Small intestine (tissue), 7 donors: ENCODE results near the gene PGM3. TPM values are rescaled to one million over a fixed set of nuclear protein-coding genes. Genes with fewer than 3 reads are reported as not detected.
A peak's percentile ranks its signal among the peaks of the same experiment; 100 is the strongest.

ENCODE experiments used
- DNase-seq, 2 donors: peaks; one replicate each; pipeline versions ENCODE4 v3.0.0 to v3.0.0-alpha.2; 2013
- FAIRE-seq: peaks from 2 replicates; lab custom pipeline; 2012; peaks lifted over from hg19 to GRCh38; lab: Jason Lieb, UNC
- H3K27ac ChIP-seq, 3 donors: one replicate each; pipeline ENCODE4 v1.5.1; 2013; ENCODE audit warnings: low read length in 2 of 3, mild to moderate bottlenecking in 2 of 3, control low read depth in 1 of 3, inconsistent platforms in 1 of 3, low read depth in 1 of 3, moderate library complexity in 1 of 3
- H3K27me3 ChIP-seq, 3 donors: one replicate each; pipeline ENCODE4 v1.6.1; 2013; ENCODE audit warnings: low read length in 3 of 3, inconsistent platforms in 1 of 3; ENCODE audit not compliant: control insufficient read depth in 3 of 3, insufficient read depth in 3 of 3
- H3K36me3 ChIP-seq, 3 donors: one replicate each; pipeline ENCODE4 v1.6.1; 2013; ENCODE audit warnings: low read length in 3 of 3, inconsistent platforms in 1 of 3, low read depth in 1 of 3, mild to moderate bottlenecking in 1 of 3, moderate library complexity in 1 of 3; ENCODE audit not compliant: control insufficient read depth in 3 of 3, insufficient read depth in 2 of 3
- H3K4me1 ChIP-seq, 3 donors: one replicate each; pipeline ENCODE4 v1.6.1; 2013; ENCODE audit warnings: low read length in 2 of 3, inconsistent platforms in 1 of 3, low read depth in 1 of 3, mild to moderate bottlenecking in 1 of 3, moderate library complexity in 1 of 3; ENCODE audit not compliant: control insufficient read depth in 3 of 3, insufficient read depth in 2 of 3
- H3K4me3 ChIP-seq, 3 donors: one replicate each; pipeline ENCODE4 v1.5.1; 2013; ENCODE audit warnings: low read length in 3 of 3, control low read depth in 1 of 3, inconsistent platforms in 1 of 3, low read depth in 1 of 3, mild to moderate bottlenecking in 1 of 3, moderate library complexity in 1 of 3
- H3K9me3 ChIP-seq, 2 donors: one replicate each; pipeline ENCODE4 v1.6.1; 2013; ENCODE audit warnings: low read depth in 1 of 2, low read length in 1 of 2; ENCODE audit not compliant: control insufficient read depth in 2 of 2, insufficient read depth in 1 of 2
- WGBS, 3 donors: extraction: QIAGEN DNeasy Blood & Tissue Kit; methylation state at CpG; one replicate each; pipeline ENCODE4 v1.1.7; 2013; 5-methylcytosine and 5-hydroxymethylcytosine counted together
- polyA plus RNA-seq, 4 donors: library from polyadenylated mRNA; stranded (reverse) in 3 of 4; unstranded in 1 of 4; fragments of 200-250 nt in 3 of 4; fragments of 120-200 nt in 1 of 4; gene quantifications; one replicate each; pipeline versions ENCODE4 v1.2.1 to v1.2.3, GENCODE V29; 2013
- donor health status: healthy with polysubstance abuse.
- donor health status: control.
- donor health status: control.
- donor health status: Bipolar disorder and iron deficiency.
- donor health status: healthy.

PGM3 gene
- polyA plus RNA-seq, 4 donors = 7.3 to 87.7 (median 11.6) TPM

DNA sequence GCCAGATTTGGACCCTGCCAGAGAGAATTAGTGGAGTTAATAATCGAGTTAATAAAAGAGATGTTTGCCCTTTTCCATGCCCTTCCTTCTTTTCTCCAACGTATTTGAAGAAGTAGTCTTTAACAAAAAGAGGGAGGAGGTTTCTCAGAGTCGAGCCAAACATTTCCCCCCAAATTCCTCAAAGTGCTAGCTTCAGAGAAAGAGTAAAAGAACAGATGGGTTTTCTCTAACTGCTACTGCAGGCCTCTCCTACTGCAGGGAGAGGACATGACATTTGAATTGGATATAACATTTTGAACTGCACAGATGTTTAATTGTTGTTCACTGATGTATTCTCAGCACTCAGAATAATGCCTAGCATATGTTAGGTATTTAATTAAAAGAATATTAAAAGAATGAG, 25.6 kb upstream of the PGM3 start:
- Histone ChIP-seq H3K27me3 (no peaks in the 10 kb centered on the region), H3K27ac (no peak overlapping the region), H3K9me3 (no peaks in the 10 kb centered on the region), H3K4me1 (no peaks in the 10 kb centered on the region), H3K36me3 (peaks cover 0 to 3% (median 0%) of the 10 kb centered on the region in 3 donors), H3K4me3 (no peak overlapping the region)
- 49 to 64% (median 61%) methylated on average over 3 of the region's 3 CpGs for WGBS, 3 donors
- FAIRE-seq (no peak), DNase-seq (no peak)

GRCh38 chr6:83216806-83217205, 23.7 kb upstream of the PGM3 start:
- H3K27me3 ChIP-seq = no peaks in the 10 kb centered on the region
- H3K4me1 ChIP-seq = no peaks in the 10 kb centered on the region
- no peak overlapping the region for H3K27ac ChIP-seq
- H3K4me3 ChIP-seq = no peak overlapping the region
- no peaks in the 10 kb centered on the region for H3K9me3 ChIP-seq
- H3K36me3 ChIP-seq = peaks cover 0 to 4% (median 0%) of the 10 kb centered on the region in 3 donors
- FAIRE-seq = no peak
- no peak for DNase-seq

DNA sequence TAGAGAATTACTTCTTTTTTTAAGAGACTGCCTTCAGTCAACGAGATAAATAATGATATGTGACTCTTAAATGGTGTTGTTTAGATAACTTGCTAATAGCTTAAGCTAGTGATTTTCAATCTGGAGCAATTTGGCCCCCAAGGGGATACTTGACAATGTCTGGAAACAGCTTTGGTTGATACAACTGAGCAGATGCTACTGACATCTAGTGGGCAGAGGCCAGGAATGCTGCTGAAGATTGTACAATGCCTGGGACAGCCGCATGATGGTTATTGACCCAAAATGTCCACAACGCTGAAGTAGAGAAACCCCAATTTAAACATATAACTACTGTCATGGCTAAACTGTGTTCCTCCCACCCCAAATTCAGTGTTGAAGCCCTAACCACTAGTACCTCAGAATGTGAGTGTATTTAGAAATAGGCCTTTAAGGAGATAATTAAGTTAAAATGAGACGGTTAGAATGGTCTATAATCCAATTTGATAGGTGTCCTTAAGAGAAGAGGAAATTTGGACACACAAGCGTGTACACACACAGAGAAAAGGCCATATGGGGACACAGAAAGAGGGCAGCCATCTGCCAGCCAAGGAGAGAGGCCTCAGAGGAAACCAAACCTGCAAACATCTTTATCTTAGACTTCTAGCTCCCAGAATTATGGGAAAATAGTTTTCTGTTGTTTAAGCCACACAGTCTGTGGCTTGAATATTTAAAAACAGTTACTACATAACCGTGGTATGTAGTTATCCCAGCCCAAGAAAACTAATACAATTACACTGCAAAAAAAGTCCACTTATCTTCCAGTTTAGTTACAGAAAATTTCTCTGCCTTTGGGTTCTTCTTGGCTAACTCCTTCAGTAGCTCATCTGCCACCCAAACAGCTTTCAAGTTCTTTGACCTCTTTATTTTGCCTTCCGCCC, 22.3 kb upstream of the PGM3 start:
- FAIRE-seq (no peak), DNase-seq (peak; percentile 55 to 77)
- Histone ChIP-seq H3K4me3 (no peak overlapping the region), H3K9me3 (no peaks in the 10 kb centered on the region), H3K27ac (no peak overlapping the region), H3K27me3 (no peaks in the 10 kb centered on the region), H3K36me3 (peaks cover 0 to 7% (median 0%) of the 10 kb centered on the region in 3 donors), H3K4me1 (no peaks in the 10 kb centered on the region)
- 26 to 29% (median 29%) methylated on average over 7 of the region's 7 CpGs for WGBS, 3 donors

DNA sequence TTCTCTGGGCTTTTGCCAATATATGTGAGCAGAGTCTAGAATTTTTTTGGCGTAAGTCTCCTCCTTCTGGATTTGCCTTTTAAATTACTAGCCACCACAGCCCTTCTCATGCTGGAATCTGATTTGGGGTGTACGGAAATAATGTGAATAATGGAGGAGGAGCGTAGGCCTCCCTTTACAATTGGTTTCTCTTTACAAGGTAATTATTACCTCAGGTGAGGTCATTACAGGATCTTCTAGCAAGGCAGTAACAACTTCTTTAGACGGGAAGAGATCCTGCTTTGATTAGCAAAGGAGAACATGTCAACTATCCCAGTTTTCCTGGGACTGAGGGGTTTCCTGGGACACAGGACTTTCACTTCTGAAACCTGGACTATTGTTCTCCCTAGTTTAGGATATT, 9.0 kb upstream of the PGM3 start:
- Histone ChIP-seq H3K4me3 (no peak overlapping the region), H3K27ac (no peak overlapping the region), H3K9me3 (no peaks in the 10 kb centered on the region), H3K27me3 (no peaks in the 10 kb centered on the region), H3K36me3 (peaks cover 0 to 5% (median 0%) of the 10 kb centered on the region in 3 donors), H3K4me1 (peaks cover 0 to 4% (median 0%) of the 10 kb centered on the region in 3 donors)
- FAIRE-seq (no peak), DNase-seq (peak in 1 of 2 donors; percentile 53)
- 66 to 75% (median 72%) methylated on average over 4 of the region's 4 CpGs for WGBS, 3 donors

DNA sequence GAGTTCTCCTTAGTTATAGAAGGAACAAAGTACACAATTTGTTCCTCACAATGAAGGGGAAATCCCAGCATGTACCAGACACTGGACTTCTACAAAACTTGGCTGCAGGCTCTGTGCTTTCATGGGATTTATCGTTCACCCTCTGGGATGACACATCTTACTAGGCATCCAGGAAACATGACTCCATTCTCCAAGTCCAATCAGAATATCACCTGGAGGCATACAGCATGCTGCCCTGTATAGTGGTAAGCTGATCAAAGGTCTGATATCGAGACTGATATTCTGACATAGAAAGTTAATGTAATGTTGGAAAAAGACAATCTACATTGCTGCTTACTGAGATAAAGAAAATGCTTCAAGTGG, 6.8 kb upstream of the PGM3 start:
- H3K4me3 ChIP-seq = no peak overlapping the region
- WGBS, 3 donors = 13 to 57% (median 50%) methylated on average over 2 of the region's 2 CpGs
- no peak for FAIRE-seq

GRCh38 chr6:83199173-83199862, 6.3 kb upstream of the PGM3 start:
- 58 to 80% (median 72%) methylated on average over 5 of the region's 5 CpGs for WGBS, 3 donors
- Histone ChIP-seq H3K36me3 (peaks cover 0 to 5% (median 0%) of the 10 kb centered on the region in 3 donors), H3K4me3 (no peak overlapping the region), H3K27me3 (no peaks in the 10 kb centered on the region), H3K9me3 (no peaks in the 10 kb centered on the region), H3K27ac (no peak overlapping the region), H3K4me1 (peaks cover 0 to 6% (median under 1%) of the 10 kb centered on the region in 3 donors)
- DNase-seq = no peak
- FAIRE-seq = no peak

More for the DNA sequence above, 6.8 kb upstream of the PGM3 start:
- H3K4me1 ChIP-seq = peaks cover 0 to 4% (median 0%) of the 10 kb centered on the region in 3 donors
- no peaks in the 10 kb centered on the region for H3K9me3 ChIP-seq
- no peak overlapping the region for H3K27ac ChIP-seq
- H3K36me3 ChIP-seq = peaks cover 0 to 5% (median 0%) of the 10 kb centered on the region in 3 donors
- no peaks in the 10 kb centered on the region for H3K27me3 ChIP-seq
- peak; percentile 38 to 42 for DNase-seq

GRCh38 chr6:83198486-83199172, 5.6 kb upstream of the PGM3 start:
- Histone ChIP-seq H3K9me3 (no peaks in the 10 kb centered on the region), H3K27ac (no peak overlapping the region), H3K27me3 (no peaks in the 10 kb centered on the region), H3K4me1 (peaks cover 0 to 9% (median 4%) of the 10 kb centered on the region in 3 donors), H3K4me3 (no peak overlapping the region), H3K36me3 (peaks cover 0 to 5% (median 0%) of the 10 kb centered on the region in 3 donors)
- FAIRE-seq (no peak), DNase-seq (no peak)
- WGBS, 3 donors = 81 to 91% (median 87%) methylated on average over 4 of the region's 4 CpGs
